Neutrophil (primary cell): ENCODE measurements around the gene STAP2.

Source experiments
- H3K27ac ChIP-seq: fragments of 200-600 bp; sonication (generic); 2 replicates; pipeline ENCODE4 v1.5.1; 2016; ENCODE audit warnings: mild to moderate bottlenecking, moderate library complexity
- H3K27me3 ChIP-seq: fragments of 200-600 bp; sonication (generic); 2 replicates; pipeline ENCODE4 v1.6.0; 2016; ENCODE audit warnings: mild to moderate bottlenecking
- H3K36me3 ChIP-seq: fragments of 200-600 bp; sonication (generic); 2 replicates; pipeline ENCODE4 v1.5.1; 2017
- H3K4me1 ChIP-seq, 2 experiments: fragments of 200-600 bp in 1 of 2; sonication (generic) in 1 of 2; 1 replicate in 1 of 2; 2 replicates in 1 of 2; pipeline versions ENCODE4 v1.5.1 to v1.6.1; 2013 to 2016; ENCODE audit warnings: low read depth in 1 of 2, low read length in 1 of 2, mild to moderate bottlenecking in 1 of 2, moderate library complexity in 1 of 2; ENCODE audit not compliant: control insufficient read depth in 1 of 2, insufficient read depth in 1 of 2
- H3K4me3 ChIP-seq, 2 experiments: fragments of 200-600 bp in 1 of 2; sonication (generic) in 1 of 2; 1 replicate in 1 of 2; 2 replicates in 1 of 2; pipeline ENCODE4 v1.5.1; 2013 to 2016; ENCODE audit warnings: low read depth in 1 of 2, low read length in 1 of 2, mild to moderate bottlenecking in 1 of 2, moderate library complexity in 1 of 2
- H3K9me3 ChIP-seq: fragments of 200-600 bp; sonication (generic); 2 replicates; pipeline ENCODE4 v1.5.1; 2016
- CTCF ChIP-seq: fragments of 200-600 bp; sonication (generic); IDR thresholded peaks from 2 replicates; pipeline ENCODE4 v1.5.1; 2016; ENCODE audit warnings: antibody characterized with exemption

STAP2 gene

GRCh38 chr19:4363571-4364304 lies 25.1 kb upstream of the STAP2 start:
- H3K27ac ChIP-seq = no peak overlapping the region
- peaks cover 91% of the 10 kb centered on the region for H3K36me3 ChIP-seq
- TF ChIP-seq CTCF = no peak
- H3K4me1 ChIP-seq = peaks cover 7 to 8% of the 10 kb centered on the region in 2 experiments
- H3K27me3 ChIP-seq = no peaks in the 10 kb centered on the region
- no peak overlapping the region for H3K4me3 ChIP-seq
- no peaks in the 10 kb centered on the region for H3K9me3 ChIP-seq

- no peak for TF ChIP-seq CTCF
- Histone ChIP-seq H3K27ac (no peak overlapping the region), H3K4me3 (no peak overlapping the region), H3K27me3 (no peaks in the 10 kb centered on the region), H3K9me3 (no peaks in the 10 kb centered on the region), H3K4me1 (peaks cover under 1 to 1% of the 10 kb centered on the region in 2 experiments), H3K36me3 (peaks cover 98% of the 10 kb centered on the region)
Observed at GRCh38 chr19:4362831-4363545, 24.4 kb upstream of the STAP2 start.

GRCh38 chr19:4362101-4362828 lies 23.6 kb upstream of the STAP2 start:
- Histone ChIP-seq H3K4me3 (no peak overlapping the region), H3K9me3 (no peaks in the 10 kb centered on the region), H3K36me3 (peaks cover 98% of the 10 kb centered on the region), H3K27me3 (no peaks in the 10 kb centered on the region), H3K4me1 (no peaks in the 10 kb centered on the region), H3K27ac (no peak overlapping the region)
- no peak for TF ChIP-seq CTCF

GRCh38 chr19:4361152-4362046 lies 22.8 kb upstream of the STAP2 start:
- H3K36me3 ChIP-seq = peaks cover 96% of the 10 kb centered on the region
- no peak overlapping the region for H3K27ac ChIP-seq
- no peaks in the 10 kb centered on the region for H3K4me1 ChIP-seq
- H3K4me3 ChIP-seq = no peak overlapping the region
- no peaks in the 10 kb centered on the region for H3K27me3 ChIP-seq
- H3K9me3 ChIP-seq = no peaks in the 10 kb centered on the region
- TF ChIP-seq CTCF = no peak

- H3K27me3 ChIP-seq = no peaks in the 10 kb centered on the region
- no peak for TF ChIP-seq CTCF
- H3K27ac ChIP-seq = no peak overlapping the region
- H3K4me3 ChIP-seq = no peak overlapping the region
- no peaks in the 10 kb centered on the region for H3K4me1 ChIP-seq
- peaks cover 89% of the 10 kb centered on the region for H3K36me3 ChIP-seq
- no peaks in the 10 kb centered on the region for H3K9me3 ChIP-seq
Observed at GRCh38 chr19:4360641-4361151, 22.1 kb upstream of the STAP2 start.
